ENCODE data around the gene CAMTA1. TPM values are rescaled to one million over a fixed set of nuclear protein-coding genes. Genes with fewer than 3 reads are reported as not detected.

CAMTA1 gene
- polyA plus RNA-seq, 1 of the 3 experiments (the other 2 are of a cell fraction), result 63.1 TPM

- TF ChIP-seq, protein P1, sequence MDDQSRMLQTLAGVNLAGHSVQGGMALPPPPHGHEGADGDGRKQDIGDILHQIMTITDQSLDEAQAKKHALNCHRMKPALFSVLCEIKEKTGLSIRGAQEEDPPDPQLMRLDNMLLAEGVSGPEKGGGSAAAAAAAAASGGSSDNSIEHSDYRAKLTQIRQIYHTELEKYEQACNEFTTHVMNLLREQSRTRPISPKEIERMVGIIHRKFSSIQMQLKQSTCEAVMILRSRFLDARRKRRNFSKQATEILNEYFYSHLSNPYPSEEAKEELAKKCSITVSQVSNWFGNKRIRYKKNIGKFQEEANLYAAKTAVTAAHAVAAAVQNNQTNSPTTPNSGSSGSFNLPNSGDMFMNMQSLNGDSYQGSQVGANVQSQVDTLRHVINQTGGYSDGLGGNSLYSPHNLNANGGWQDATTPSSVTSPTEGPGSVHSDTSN (IDR thresholded peaks at IDR 0.05), result no peak
Measured at GRCh38 chr1:6867321-6867720, 82.1 kb downstream of the CAMTA1 start (continued).

DNA sequence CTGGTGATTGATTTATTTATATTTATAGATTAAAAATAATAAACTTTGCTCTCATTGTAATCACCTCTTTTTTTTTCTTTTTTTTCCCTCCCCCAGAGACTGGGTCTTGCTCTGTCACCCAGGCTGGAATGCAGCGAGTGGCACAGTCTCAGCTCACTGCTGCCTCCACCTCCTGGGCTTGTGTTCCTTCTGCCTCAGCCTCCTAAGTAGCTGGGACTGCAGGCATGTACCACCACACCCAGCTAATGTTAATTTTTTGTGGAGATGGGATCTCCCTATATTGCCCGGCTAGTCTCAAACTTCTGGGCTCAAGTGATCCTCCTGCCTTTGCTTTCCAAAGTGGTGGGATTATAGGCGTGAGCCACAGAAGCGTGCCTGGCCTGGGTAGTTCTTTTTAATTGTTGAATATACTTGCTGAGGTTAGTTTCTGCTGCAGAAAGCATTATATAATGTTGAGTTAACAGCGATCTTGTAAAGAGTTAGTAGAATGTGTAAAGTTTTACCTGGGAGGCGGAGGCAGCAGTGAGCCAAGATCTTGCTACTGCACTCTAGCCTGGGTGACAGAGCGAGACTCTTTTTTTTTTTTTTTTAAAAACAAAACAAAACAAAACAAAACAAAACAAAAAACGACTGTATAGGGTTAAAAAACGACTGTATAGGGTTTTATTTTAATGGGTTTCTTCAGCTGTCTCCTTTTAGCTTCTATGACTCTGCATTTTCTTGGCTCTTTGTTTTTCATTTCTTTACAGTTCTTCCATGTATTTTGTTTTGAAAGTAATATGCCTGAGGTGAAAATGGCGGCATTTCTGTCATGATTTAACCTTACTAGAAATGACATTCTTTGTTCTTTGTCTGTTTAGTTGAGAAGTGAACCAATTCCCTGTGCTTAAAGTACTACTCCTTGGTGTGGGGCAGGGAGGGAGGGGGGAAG is 82.7 kb downstream of the CAMTA1 start:
- TF ChIP-seq, protein P2, sequence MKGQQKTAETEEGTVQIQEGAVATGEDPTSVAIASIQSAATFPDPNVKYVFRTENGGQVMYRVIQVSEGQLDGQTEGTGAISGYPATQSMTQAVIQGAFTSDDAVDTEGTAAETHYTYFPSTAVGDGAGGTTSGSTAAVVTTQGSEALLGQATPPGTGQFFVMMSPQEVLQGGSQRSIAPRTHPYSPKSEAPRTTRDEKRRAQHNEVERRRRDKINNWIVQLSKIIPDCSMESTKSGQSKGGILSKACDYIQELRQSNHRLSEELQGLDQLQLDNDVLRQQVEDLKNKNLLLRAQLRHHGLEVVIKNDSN (IDR thresholded peaks at IDR 0.05; ENCODE audit: borderline replicate concordance, low read depth), result no peak
- peaks cover 12 to 21% of the 10 kb centered on the region in 2 experiments for H3K4me1 ChIP-seq (ENCODE audit: control insufficient read depth in 1 of 2, insufficient read depth in 2 of 2, low read depth in 1 of 2, low read length in 1 of 2)
- H3K9me3 ChIP-seq, result no peaks in the 10 kb centered on the region
- peaks cover under 1 to 4% of the 10 kb centered on the region in 2 experiments for H3K36me3 ChIP-seq (replicated peaks in 1 of 2; ENCODE audit: control insufficient read depth in 1 of 2, insufficient read depth in 2 of 2, low read length in 1 of 2)
- peaks cover 14% of the 10 kb centered on the region for H3F3A ChIP-seq (replicated peaks; ENCODE audit: insufficient read depth)
- H2AFZ ChIP-seq (ENCODE audit: low read depth), result no peak overlapping the region
- H3K79me2 ChIP-seq (ENCODE audit: insufficient read depth), result peaks cover 71% of the 10 kb centered on the region; the same call in 1 of the 2 replicates
- POLR2A ChIA-PET, result no interaction called here
- H3K27ac ChIP-seq (ENCODE audit: low read depth in 2 of 2, low read length in 1 of 2), result no peak overlapping the region
- H3K9me2 ChIP-seq, result no peaks in the 10 kb centered on the region
- H3K4me2 ChIP-seq, result peak overlapping the region; percentile 38; the same call in 1 of the 2 replicates
- WGBS (ENCODE audit: low lambda C conversion rate), result 76% methylated on average over 10 of the region's 10 CpGs
- peaks cover 10% of the 10 kb centered on the region for H4K20me1 ChIP-seq (ENCODE audit: insufficient read depth)
- no peak for DNase-seq
- no peaks in the 10 kb centered on the region for H3K27me3 ChIP-seq (ENCODE audit: insufficient read depth)
- H3K4me3 ChIP-seq (ENCODE audit: low read depth in 2 of 2, low read length in 1 of 2), result no peak overlapping the region
- H3K9ac ChIP-seq, result no peak overlapping the region
- CTCF ChIA-PET, result interaction anchor here (0.9 to 1.7 kb wide), 8 partner anchors 8 to 685 kb away, joined by 3 to 5 read pairs (median 4); no protein-coding TSS in a partner anchor

- Histone ChIP-seq H4K20me1 (ENCODE audit: insufficient read depth) (peaks cover 10% of the 10 kb centered on the region), H3K79me2 (ENCODE audit: insufficient read depth) (peaks cover 65% of the 10 kb centered on the region; the same call in 1 of the 2 replicates)
Measured at GRCh38 chr1:6868660-6869380, 83.6 kb downstream of the CAMTA1 start.

More at GRCh38 chr1:6868660-6869380, 83.6 kb downstream of the CAMTA1 start:
- no peaks in the 10 kb centered on the region for H3K9me2 ChIP-seq
- H3K27ac ChIP-seq (ENCODE audit: low read depth in 2 of 2, low read length in 1 of 2), result no peak overlapping the region
- no peak overlapping the region for H3K4me3 ChIP-seq (ENCODE audit: low read depth in 2 of 2, low read length in 1 of 2)
- H3K4me2 ChIP-seq, result peak overlapping the region; percentile 38; the same call in 1 of the 2 replicates
- no peaks in the 10 kb centered on the region for H3K9me3 ChIP-seq
- WGBS (ENCODE audit: low lambda C conversion rate), result 89% methylated on average over 2 of the region's 2 CpGs
- ChIA-PET POLR2A (no interaction called here), CTCF (interaction anchor here (0.8 to 1.7 kb wide), 8 partner anchors 9 to 684 kb away, joined by 3 to 5 read pairs (median 4); partner anchors contain the start of gene DNAJC11)
- peaks cover 12 to 21% of the 10 kb centered on the region in 2 experiments for H3K4me1 ChIP-seq (ENCODE audit: control insufficient read depth in 1 of 2, insufficient read depth in 2 of 2, low read depth in 1 of 2, low read length in 1 of 2)
- TF ChIP-seq ELF1 (IDR thresholded peaks at IDR 0.05), result no peak
- no peak for TF ChIP-seq POLR2AphosphoS5 (IDR thresholded peaks at IDR 0.05; ENCODE audit: low read depth, low read length)
- H3K36me3 ChIP-seq (replicated peaks in 1 of 2; ENCODE audit: control insufficient read depth in 1 of 2, insufficient read depth in 2 of 2, low read length in 1 of 2), result peaks cover 5 to 6% of the 10 kb centered on the region in 2 experiments
- peaks cover 14% of the 10 kb centered on the region for H3F3A ChIP-seq (replicated peaks; ENCODE audit: insufficient read depth)
- no peak overlapping the region for H2AFZ ChIP-seq (ENCODE audit: low read depth)
- H3K27me3 ChIP-seq (ENCODE audit: insufficient read depth), result no peaks in the 10 kb centered on the region
- H3K9ac ChIP-seq, result no peak overlapping the region
- DNase-seq, result no peak
